Measurements from ENCODE around the gene CDH23.

DNA sequence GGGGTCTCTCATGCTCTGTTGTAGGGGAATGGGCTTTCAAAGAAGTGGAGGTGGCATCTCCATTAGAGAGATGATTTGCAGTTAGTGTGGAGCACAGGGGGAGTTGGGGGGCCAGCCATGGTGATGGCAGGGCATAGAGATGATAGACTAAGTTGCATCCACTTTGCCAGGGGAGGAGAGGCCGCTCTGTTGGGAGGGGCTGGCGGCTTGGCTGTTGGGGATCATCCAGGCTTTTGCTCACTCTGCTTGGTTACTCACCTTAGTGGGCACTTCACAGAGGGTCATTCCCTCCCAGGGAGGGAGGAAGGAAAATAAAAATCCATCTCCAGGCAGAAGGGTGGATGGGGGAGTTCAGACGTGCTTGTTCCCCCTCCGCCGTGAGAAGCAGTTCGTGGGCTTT is 31.4 kb upstream of the CDH23 start:
- no peak for TF ChIP-seq POLR2A (IDR thresholded peaks at IDR 0.05)
- TF ChIP-seq, protein P1, sequence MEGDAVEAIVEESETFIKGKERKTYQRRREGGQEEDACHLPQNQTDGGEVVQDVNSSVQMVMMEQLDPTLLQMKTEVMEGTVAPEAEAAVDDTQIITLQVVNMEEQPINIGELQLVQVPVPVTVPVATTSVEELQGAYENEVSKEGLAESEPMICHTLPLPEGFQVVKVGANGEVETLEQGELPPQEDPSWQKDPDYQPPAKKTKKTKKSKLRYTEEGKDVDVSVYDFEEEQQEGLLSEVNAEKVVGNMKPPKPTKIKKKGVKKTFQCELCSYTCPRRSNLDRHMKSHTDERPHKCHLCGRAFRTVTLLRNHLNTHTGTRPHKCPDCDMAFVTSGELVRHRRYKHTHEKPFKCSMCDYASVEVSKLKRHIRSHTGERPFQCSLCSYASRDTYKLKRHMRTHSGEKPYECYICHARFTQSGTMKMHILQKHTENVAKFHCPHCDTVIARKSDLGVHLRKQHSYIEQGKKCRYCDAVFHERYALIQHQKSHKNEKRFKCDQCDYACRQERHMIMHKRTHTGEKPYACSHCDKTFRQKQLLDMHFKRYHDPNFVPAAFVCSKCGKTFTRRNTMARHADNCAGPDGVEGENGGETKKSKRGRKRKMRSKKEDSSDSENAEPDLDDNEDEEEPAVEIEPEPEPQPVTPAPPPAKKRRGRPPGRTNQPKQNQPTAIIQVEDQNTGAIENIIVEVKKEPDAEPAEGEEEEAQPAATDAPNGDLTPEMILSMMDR (IDR thresholded peaks at IDR 0.05) = no peak
- no peak for TF ChIP-seq POLR2AphosphoS5 (IDR thresholded peaks at IDR 0.05)
